ENCODE data around the gene GSC2. TPM values are rescaled to one million over a fixed set of nuclear protein-coding genes. Genes with fewer than 3 reads are reported as not detected.

GSC2 gene
- total and polyA plus RNA-seq, 9 of the 15 experiments (the other 6 are each of a cell fraction or from before 2014, with no cell fraction given) = not detected

GRCh38 chr22:19178065-19178656 is 28.1 kb upstream of the GSC2 start (continued):
- TF ChIP-seq MAFK (IDR thresholded peaks at IDR 0.05; ENCODE audit: low read length) = no peak
- peak; percentile 9; the same call in 1 of the 2 replicates for TF ChIP-seq ARID3B (CRISPR knock-in tag; IDR thresholded peaks at IDR 0.05; ENCODE audit: borderline replicate concordance)
- TF ChIP-seq RNF2 (IDR thresholded peaks at IDR 0.05) = no peak
- peak; percentile 91 for TF ChIP-seq SMAD4 (CRISPR knock-in tag; conservative IDR thresholded peaks at IDR 0.05)
- TF ChIP-seq ZNF133 (CRISPR knock-in tag; IDR thresholded peaks at IDR 0.05) = peak; percentile 83; the same call in 1 of the 2 replicates
- no peak for TF ChIP-seq IRF9 (tag; IDR thresholded peaks at IDR 0.05)
- TF ChIP-seq CLOCK (CRISPR knock-in tag; IDR thresholded peaks at IDR 0.05; ENCODE audit: borderline replicate concordance) = 0 out of 2 replicates have a peak, but pooled peaks have one; percentile 45
- no peak for TF ChIP-seq ZNF589 (CRISPR knock-in tag; IDR thresholded peaks at IDR 0.05; ENCODE audit: low read depth)
- TF ChIP-seq RAD21 (CRISPR knock-in tag; conservative IDR thresholded peaks at IDR 0.05 in 1 of 2, IDR thresholded peaks at IDR 0.05 in 1 of 2) = peak in 1 of 2 experiments; percentile 10; a peak in 2 of 4 replicates
- no peak for TF ChIP-seq ZNF3 (CRISPR knock-in tag; IDR thresholded peaks at IDR 0.05)
- TF ChIP-seq BCL6 (CRISPR knock-in tag; IDR thresholded peaks at IDR 0.05) = no peak
- TF ChIP-seq ZNF347 (CRISPR knock-in tag; IDR thresholded peaks at IDR 0.05; ENCODE audit: low read depth) = no peak
- no peak for TF ChIP-seq RAD51 (IDR thresholded peaks at IDR 0.05; ENCODE audit: borderline replicate concordance, low read depth)
- no peak for TF ChIP-seq CXXC5 (CRISPR knock-in tag; IDR thresholded peaks at IDR 0.05)
- TF ChIP-seq SIN3A (IDR thresholded peaks at IDR 0.05; ENCODE audit: borderline replicate concordance in 2 of 2, control insufficient read depth in 1 of 2, low read depth in 2 of 2, low read length in 2 of 2) = peak in 1 of 2 experiments; percentile 97; a peak in 2 of 4 replicates
- TF ChIP-seq NR4A1 (CRISPR knock-in tag; IDR thresholded peaks at IDR 0.05) = peak; percentile 89; the same call in 1 of the 2 replicates
- peak; percentile 88 for TF ChIP-seq NR4A1 (tag; IDR thresholded peaks at IDR 0.05)
- peak; percentile 71; the same call in 1 of the 2 replicates for TF ChIP-seq GTF2F1 (IDR thresholded peaks at IDR 0.05; ENCODE audit: low read depth, low read length)
- peak; percentile 49 for TF ChIP-seq ZNF165 (CRISPR knock-in tag; IDR thresholded peaks at IDR 0.05; ENCODE audit: borderline replicate concordance)
- TF ChIP-seq PHF8 (IDR thresholded peaks at IDR 0.05; ENCODE audit: borderline replicate concordance, low read length) = peak; percentile 95; the same call in 1 of the 2 replicates
- no peak for TF ChIP-seq ZNF699 (CRISPR knock-in tag; IDR thresholded peaks at IDR 0.05; ENCODE audit: insufficient replicate concordance)
- no peak for TF ChIP-seq DDX20 (tag; IDR thresholded peaks at IDR 0.05; ENCODE audit: low read depth)
- peak in 1 of 2 experiments; percentile 94; a peak in 2 of 4 replicates for TF ChIP-seq MAZ (CRISPR knock-in tag; conservative IDR thresholded peaks at IDR 0.05 in 1 of 2, IDR thresholded peaks at IDR 0.05 in 1 of 2)

All from K562 (cell line).